Mesendoderm (in vitro differentiated cells): ENCODE results near the gene RPL10.
A peak's percentile ranks its signal among the peaks of the same experiment; 100 is the strongest.

ENCODE experiments used
- DNase-seq: peaks from one replicate; pipeline ENCODE4 v3.0.0; 2013
- H2AK5ac ChIP-seq: 2 replicates; pipeline ENCODE4 v1.6.1; 2013; ENCODE audit warnings: low read length, inconsistent platforms
- H2BK120ac ChIP-seq: 2 replicates; pipeline ENCODE4 v1.6.1; 2013; ENCODE audit warnings: low read depth, mild to moderate bottlenecking, low read length, moderate library complexity, mixed read lengths
- H2BK15ac ChIP-seq: replicated peaks from 2 replicates; pipeline ENCODE4 v1.6.1; 2013; ENCODE audit warnings: low read depth, mild to moderate bottlenecking, moderate library complexity
- H2BK5ac ChIP-seq: 2 replicates; pipeline ENCODE4 v1.6.1; 2013; ENCODE audit warnings: low read length, inconsistent platforms
- H3K18ac ChIP-seq: 2 replicates; pipeline ENCODE4 v1.6.1; 2013; ENCODE audit warnings: mild to moderate bottlenecking, low read length, mixed read lengths
- H3K23ac ChIP-seq: one replicate; pipeline ENCODE4 v1.6.1; 2013; ENCODE audit warnings: low read length
- H3K27ac ChIP-seq: 2 replicates; pipeline ENCODE4 v1.5.1; 2013; ENCODE audit warnings: low read depth, mild to moderate bottlenecking, inconsistent platforms, low read length, moderate library complexity
- H3K27me3 ChIP-seq: 2 replicates; pipeline ENCODE4 v1.6.1; 2013; ENCODE audit warnings: low read length, control low read depth, mild to moderate bottlenecking, inconsistent platforms; ENCODE audit not compliant: insufficient read depth, poor library complexity
- H3K36me3 ChIP-seq: 2 replicates; pipeline ENCODE4 v1.6.1; 2013; ENCODE audit warnings: low read length, inconsistent platforms; ENCODE audit not compliant: control insufficient read depth, insufficient read depth
- H3K4ac ChIP-seq: one replicate; pipeline ENCODE4 v1.6.1; 2013; ENCODE audit warnings: low read depth, mild to moderate bottlenecking, low read length, moderate library complexity
- H3K4me1 ChIP-seq: 2 replicates; pipeline ENCODE4 v1.6.1; 2013; ENCODE audit warnings: low read depth, low read length, inconsistent platforms; ENCODE audit not compliant: control insufficient read depth
- H3K4me2 ChIP-seq: 2 replicates; pipeline ENCODE4 v1.6.1; 2013; ENCODE audit warnings: low read length
- H3K4me3 ChIP-seq: 2 replicates; pipeline ENCODE4 v1.5.1; 2013; ENCODE audit warnings: mild to moderate bottlenecking, low read length
- H3K56ac ChIP-seq: one replicate; pipeline ENCODE4 v1.6.1; 2013; ENCODE audit warnings: low read length
- H3K79me1 ChIP-seq: 2 replicates; pipeline ENCODE4 v1.6.1; 2013; ENCODE audit warnings: low read length, inconsistent platforms
- H3K79me2 ChIP-seq: 2 replicates; pipeline ENCODE4 v1.6.1; 2013; ENCODE audit warnings: mild to moderate bottlenecking, low read length; ENCODE audit not compliant: control insufficient read depth, insufficient read depth
- H3K9ac ChIP-seq: 2 replicates; pipeline ENCODE4 v1.6.1; 2013; ENCODE audit warnings: low read length, inconsistent platforms
- H4K5ac ChIP-seq: one replicate; pipeline ENCODE4 v1.6.1; 2013; ENCODE audit warnings: low read length
- H4K8ac ChIP-seq: one replicate; pipeline ENCODE4 v1.6.1; 2013; ENCODE audit warnings: low read depth, mild to moderate bottlenecking, control low read depth, low read length, moderate library complexity
- WGBS: extraction: QIAGEN DNeasy Blood & Tissue Kit; methylation state at CpG from one replicate; pipeline ENCODE4 v1.1.7; 2013; ENCODE audit warnings: low lambda C conversion rate, missing lambda C conversion rate; ENCODE audit not compliant: insufficient coverage; ENCODE audit errors: extremely low coverage; 5-methylcytosine and 5-hydroxymethylcytosine counted together

RPL10 gene

GRCh38 chrX:154369449-154370299, 28.5 kb upstream of the RPL10 start:
- H3K4me3 ChIP-seq = peak overlapping the region; percentile 97
- H3K4ac ChIP-seq = peak overlapping the region; percentile 95
- H3K23ac ChIP-seq = peak overlapping the region; percentile 80
- H3K9ac ChIP-seq = peak overlapping the region; percentile 99
- peaks cover 2% of the 10 kb centered on the region for H3K79me1 ChIP-seq
- no peak overlapping the region for H4K5ac ChIP-seq
- peaks cover 47% of the 10 kb centered on the region for H3K79me2 ChIP-seq
- H2BK120ac ChIP-seq = peak overlapping the region; percentile 69
- peak overlapping the region; percentile 97 for H3K18ac ChIP-seq
- H3K4me1 ChIP-seq = no peaks in the 10 kb centered on the region
- peaks cover 13% of the 10 kb centered on the region for H3K36me3 ChIP-seq
- peak overlapping the region; percentile 88 for H3K27ac ChIP-seq
- H3K27me3 ChIP-seq = no peaks in the 10 kb centered on the region
- no peak overlapping the region for H4K8ac ChIP-seq
- peak overlapping the region; percentile 77 for H3K4me2 ChIP-seq
- peak overlapping the region; percentile 95 for H2BK5ac ChIP-seq
- peak overlapping the region; percentile 82 for H2AK5ac ChIP-seq
- H3K56ac ChIP-seq = peak overlapping the region; percentile 98
- WGBS = no CpG with 5 or more reads among the region's 13 CpGs
- H2BK15ac ChIP-seq = no peak overlapping the region
- peak; percentile 95 for DNase-seq

GRCh38 chrX:154370300-154371016, 27.7 kb upstream of the RPL10 start:
- DNase-seq = no peak
- Histone ChIP-seq H2BK120ac (peak overlapping the region; percentile 69), H3K4me3 (peak overlapping the region; percentile 97), H3K4me1 (no peaks in the 10 kb centered on the region), H4K5ac (no peak overlapping the region), H3K23ac (peak overlapping the region; percentile 80), H3K9ac (peak overlapping the region; percentile 99), H2BK15ac (no peak overlapping the region), H3K56ac (peak overlapping the region; percentile 98), H3K4me2 (peak overlapping the region; percentile 77), H3K79me1 (peaks cover 2% of the 10 kb centered on the region), H2AK5ac (peak overlapping the region; percentile 18), H2BK5ac (no peak overlapping the region), H4K8ac (no peak overlapping the region), H3K27me3 (no peaks in the 10 kb centered on the region), H3K4ac (peak overlapping the region; percentile 95), H3K18ac (peak overlapping the region; percentile 97), H3K36me3 (peaks cover 13% of the 10 kb centered on the region), H3K79me2 (peaks cover 47% of the 10 kb centered on the region), H3K27ac (peak overlapping the region; percentile 86)
- WGBS = no CpG with 5 or more reads among the region's 63 CpGs

- Histone ChIP-seq H3K4ac (peak overlapping the region; percentile 95), H3K27me3 (no peaks in the 10 kb centered on the region), H3K9ac (peak overlapping the region; percentile 99), H2AK5ac (peak overlapping the region; percentile 18), H2BK15ac (no peak overlapping the region), H3K4me3 (peak overlapping the region; percentile 97), H3K18ac (peak overlapping the region; percentile 97), H2BK120ac (no peak overlapping the region), H3K36me3 (peaks cover 13% of the 10 kb centered on the region), H3K79me2 (peaks cover 43% of the 10 kb centered on the region), H4K8ac (no peak overlapping the region), H3K79me1 (peaks cover 2% of the 10 kb centered on the region), H3K4me1 (no peaks in the 10 kb centered on the region), H3K23ac (no peak overlapping the region), H2BK5ac (no peak overlapping the region), H3K4me2 (no peak overlapping the region), H3K27ac (peak overlapping the region; percentile 86), H3K56ac (peak overlapping the region; percentile 98), H4K5ac (no peak overlapping the region)
- no CpG with 5 or more reads among the region's 77 CpGs for WGBS
- peak; percentile 95 for DNase-seq
These were observed 27.0 kb upstream of the RPL10 start for GRCh38 chrX:154371017-154371788.

GRCh38 chrX:154371789-154372300, 26.3 kb upstream of the RPL10 start:
- Histone ChIP-seq H3K36me3 (peaks cover 7% of the 10 kb centered on the region), H3K79me1 (no peaks in the 10 kb centered on the region), H3K56ac (peak overlapping the region; percentile 86), H3K9ac (peak overlapping the region; percentile 76), H4K8ac (no peak overlapping the region), H3K4me3 (no peak overlapping the region), H3K18ac (peak overlapping the region; percentile 90), H2BK120ac (no peak overlapping the region), H3K4me1 (no peaks in the 10 kb centered on the region), H3K4me2 (peak overlapping the region; percentile 18), H2BK15ac (no peak overlapping the region), H4K5ac (no peak overlapping the region), H2BK5ac (no peak overlapping the region), H3K27ac (peak overlapping the region; percentile 57), H3K27me3 (no peaks in the 10 kb centered on the region), H3K79me2 (peaks cover 37% of the 10 kb centered on the region), H3K4ac (peak overlapping the region; percentile 66), H3K23ac (no peak overlapping the region), H2AK5ac (no peak overlapping the region)
- no peak for DNase-seq
- no CpG with 5 or more reads among the region's 43 CpGs for WGBS

GRCh38 chrX:154372612-154373022, 25.6 kb upstream of the RPL10 start:
- H2BK120ac ChIP-seq = no peak overlapping the region
- H3K79me1 ChIP-seq = no peaks in the 10 kb centered on the region
- H3K4me1 ChIP-seq = no peaks in the 10 kb centered on the region
- H2AK5ac ChIP-seq = no peak overlapping the region
- peak overlapping the region; percentile 65 for H3K18ac ChIP-seq
- no peak overlapping the region for H2BK15ac ChIP-seq
- no peak overlapping the region for H3K56ac ChIP-seq
- no peak overlapping the region for H4K8ac ChIP-seq
- no peak overlapping the region for H3K23ac ChIP-seq
- no peak overlapping the region for H3K4me2 ChIP-seq
- peak; percentile 44 for DNase-seq
- no peak overlapping the region for H3K4me3 ChIP-seq
- peak overlapping the region; percentile 87 for H3K4ac ChIP-seq
- peaks cover 30% of the 10 kb centered on the region for H3K79me2 ChIP-seq
- H3K9ac ChIP-seq = no peak overlapping the region
- H3K36me3 ChIP-seq = peaks cover 2% of the 10 kb centered on the region
- no peak overlapping the region for H3K27ac ChIP-seq
- no CpG with 5 or more reads among the region's 5 CpGs for WGBS
- H3K27me3 ChIP-seq = no peaks in the 10 kb centered on the region
- H2BK5ac ChIP-seq = no peak overlapping the region
- H4K5ac ChIP-seq = no peak overlapping the region
